Effector CD8-positive, alpha-beta T cell (primary cell): ENCODE results near the gene ZNF672.
A peak's percentile ranks its signal among the peaks of the same experiment; 100 is the strongest.
"Not testable (repeated sequence)": the region's sequence is repeated elsewhere in the genome, so short reads cannot be mapped to it uniquely, and the experiment has no call there.

ENCODE experiments used
- DNase-seq: peaks from one replicate; lab custom pipeline; 2025; lab: John Stamatoyannopoulos, UW

ZNF672 gene

DNA sequence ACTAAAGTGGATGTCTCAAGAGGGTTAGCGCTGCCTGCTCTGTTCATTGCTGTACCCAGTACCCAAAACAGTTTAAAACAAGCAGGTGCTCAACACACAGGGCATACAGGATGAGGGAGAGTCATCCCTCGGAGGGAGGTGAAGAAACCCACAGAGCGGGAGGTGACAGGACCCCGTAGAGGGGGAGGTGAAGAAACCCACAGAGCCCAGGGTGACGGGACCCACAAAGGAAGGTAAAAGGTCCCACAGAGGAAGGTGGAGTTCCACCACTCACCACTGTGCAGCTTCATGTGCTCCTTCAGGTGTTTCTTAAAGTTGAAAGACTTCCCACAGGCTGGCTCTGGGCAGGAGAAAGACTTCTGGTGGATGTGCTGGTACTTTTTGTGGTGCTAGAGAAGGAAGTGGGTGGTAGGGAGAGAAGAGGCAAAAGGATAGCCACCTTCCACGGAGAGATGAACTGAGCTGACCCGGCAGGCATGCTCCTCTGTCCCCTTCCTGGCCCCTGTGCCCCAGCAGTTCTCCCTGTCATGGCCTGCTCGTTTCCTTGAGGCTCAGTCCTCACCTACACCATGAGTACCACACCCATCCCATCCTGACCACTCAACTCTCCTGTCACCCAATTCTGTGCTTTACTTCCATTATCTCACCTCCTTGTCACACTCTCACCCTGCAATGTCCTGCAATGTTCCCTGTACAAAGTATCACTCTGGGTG lies 15.8 kb downstream of the ZNF672 start:
- no peak for DNase-seq

DNA sequence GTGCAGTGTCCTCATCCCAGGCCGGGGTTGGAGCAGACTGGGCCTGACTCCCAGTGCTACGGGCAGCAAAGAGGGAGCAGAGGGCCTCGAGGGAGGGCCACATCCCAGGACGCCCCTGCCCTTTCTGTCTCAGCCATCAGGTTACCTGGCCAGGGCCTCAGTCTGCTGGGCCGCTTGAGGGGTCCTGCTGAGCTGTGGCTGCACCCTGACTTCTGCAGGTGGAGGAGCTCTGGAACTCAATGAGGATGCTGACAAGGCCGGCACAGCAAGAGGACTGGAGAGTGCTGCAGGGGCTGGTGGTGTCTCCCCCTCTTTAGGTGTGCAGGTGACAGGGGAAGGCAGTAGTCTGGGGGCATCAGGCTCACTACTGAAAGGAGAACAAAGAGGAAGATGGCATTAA lies 17.6 kb downstream of the ZNF672 start:
- DNase-seq = no peak

DNA sequence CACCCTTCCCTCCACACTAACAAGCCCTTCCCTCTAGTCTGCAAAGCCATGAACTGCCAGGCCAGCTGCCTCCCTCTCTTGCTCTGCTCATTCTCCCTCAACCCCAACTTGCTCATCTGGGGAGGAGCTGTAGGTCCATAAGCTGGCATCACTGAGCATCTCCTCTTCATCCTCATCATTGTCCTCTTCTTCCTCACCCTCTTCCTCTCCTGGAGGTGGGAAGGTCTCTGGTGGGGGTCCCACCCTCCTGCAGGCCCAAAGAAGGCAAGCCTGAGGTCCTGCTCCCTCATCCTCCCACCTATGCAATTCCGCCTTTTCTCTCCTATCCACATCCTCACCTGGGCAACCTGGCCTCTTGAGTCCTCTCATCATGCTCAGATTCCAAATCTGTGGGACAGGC lies 18.2 kb downstream of the ZNF672 start:
- DNase-seq = no peak

DNA sequence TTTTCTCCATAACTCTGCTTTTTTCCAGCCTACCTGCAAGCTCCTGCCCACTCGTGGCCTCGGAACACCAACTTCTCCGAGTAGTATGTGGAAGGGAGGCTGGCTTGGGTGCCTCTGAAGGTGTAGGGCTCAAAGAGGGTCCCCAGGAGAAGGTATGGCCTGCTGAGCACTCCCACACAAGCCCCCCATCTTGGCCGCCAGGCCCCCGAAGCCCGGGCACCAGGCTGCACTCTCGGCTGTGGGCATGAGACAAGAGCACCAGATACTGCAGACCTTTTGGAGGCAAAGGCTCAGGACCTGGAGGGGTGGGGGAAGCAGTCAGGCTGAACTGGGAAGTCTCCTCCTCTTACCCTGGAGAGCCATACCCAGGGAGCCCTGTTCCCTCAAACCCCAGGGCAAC lies 19.2 kb downstream of the ZNF672 start:
- DNase-seq = no peak

DNA sequence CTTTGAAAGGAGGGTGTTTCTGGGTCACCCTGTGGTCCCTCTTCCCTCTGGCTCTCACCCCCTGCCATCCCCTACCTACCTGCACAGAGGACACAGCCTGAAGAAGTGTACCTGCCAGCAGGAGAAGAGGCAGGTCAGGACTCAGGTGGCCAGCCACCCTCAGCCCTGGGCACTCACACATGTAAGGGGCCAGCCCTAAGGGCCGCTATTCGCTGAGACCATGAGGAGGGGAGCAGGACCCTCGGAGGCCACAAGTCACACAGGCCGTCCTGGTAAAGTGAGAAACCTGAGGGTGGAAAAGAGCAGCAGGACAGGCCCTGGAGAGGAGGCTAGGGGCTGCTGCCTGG lies 19.7 kb downstream of the ZNF672 start:
- no peak for DNase-seq

DNA sequence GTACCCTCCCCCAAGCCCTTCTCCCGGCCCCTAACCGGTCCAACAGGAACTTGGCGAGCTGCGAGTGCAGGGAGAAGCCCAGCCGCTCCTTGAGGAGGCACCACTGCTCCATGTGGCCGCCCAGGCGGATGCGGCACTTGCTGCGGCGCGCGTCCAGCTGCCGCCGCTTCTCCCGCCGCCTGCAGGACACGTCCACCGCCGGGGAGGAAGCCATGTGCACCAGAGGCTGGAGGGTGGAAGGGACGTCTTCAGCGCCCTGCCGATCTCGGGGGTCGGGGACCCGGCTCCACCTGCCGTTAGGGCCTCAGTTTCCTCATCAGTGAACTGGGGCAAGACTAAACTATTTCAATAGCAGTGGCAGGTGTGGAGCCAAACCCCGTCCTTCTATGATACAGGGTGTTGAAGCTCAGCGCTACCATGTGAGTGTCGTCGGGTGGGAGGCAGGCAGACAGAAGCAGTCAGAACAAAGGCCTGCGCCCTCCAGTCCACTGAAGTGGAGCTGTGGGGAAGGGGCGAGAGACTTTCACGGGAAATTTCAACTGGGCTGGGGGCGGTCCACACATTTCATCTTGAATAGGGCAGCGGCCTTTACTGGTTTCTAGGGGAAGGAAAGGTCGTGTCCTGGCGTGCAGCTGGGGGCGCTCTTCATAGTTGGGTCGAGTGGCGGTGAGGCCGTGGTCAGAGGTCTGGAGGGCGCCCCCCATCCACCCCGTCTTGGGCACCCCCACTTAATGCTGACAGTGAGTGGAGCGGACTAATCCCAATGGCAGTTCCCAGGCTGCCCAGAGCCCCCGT lies 20.3 kb downstream of the ZNF672 start:
- DNase-seq = no peak

DNA sequence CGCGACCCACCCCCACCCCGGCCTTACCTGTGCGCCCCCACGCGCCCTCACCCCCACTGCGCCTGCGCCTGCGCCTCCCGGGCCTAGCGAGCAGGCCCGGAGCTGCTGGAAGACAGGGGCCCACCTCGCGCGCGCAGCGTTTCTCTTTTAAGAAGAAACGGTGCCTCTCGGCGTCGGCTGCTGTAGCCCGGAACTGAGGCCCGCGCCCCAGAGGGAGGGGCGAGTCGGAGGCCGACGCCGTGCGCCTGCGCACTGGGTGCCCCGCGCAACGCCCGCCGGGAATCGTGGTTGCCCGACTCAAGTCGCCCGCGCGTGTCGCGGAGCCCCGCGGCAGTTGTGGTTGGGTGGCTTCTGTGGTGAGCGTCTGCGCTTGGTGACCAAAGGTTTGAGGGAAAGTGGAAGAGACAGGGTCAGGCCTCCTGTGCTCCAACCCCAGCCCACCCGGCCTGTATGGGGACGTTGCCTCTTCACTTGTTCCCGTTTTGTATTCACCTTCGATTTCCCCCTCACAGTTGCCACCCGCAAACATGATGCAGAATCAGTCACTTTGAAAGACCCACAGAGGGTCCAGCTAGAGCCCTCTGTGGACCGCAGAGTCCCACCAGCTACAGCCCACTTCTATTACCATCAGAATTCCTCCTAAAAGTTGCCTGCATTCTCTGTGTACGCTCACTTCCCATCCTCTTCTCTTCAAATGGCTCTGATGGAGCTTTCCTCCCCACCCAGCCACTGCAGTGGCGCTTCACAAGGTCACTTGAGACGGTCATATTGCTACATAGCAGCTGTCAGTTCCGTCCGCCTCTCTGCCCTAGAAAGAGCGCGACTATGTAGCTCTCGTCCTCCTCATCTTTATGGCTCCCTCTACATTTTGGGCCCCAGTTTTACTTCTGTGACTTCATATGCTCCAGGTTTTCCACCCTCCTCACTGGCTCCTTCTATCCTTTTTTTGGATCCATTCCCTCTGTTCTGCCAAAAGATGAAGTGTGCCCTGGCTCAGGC lies 21.2 kb downstream of the ZNF672 start, which contains the start of gene ZNF692:
Gene ZNF692 (minus strand): TSS at position 195 of the 999 bp plus-strand sequence. CDS start 776 bp downstream, outside the sequence.
- peak; percentile 93 for DNase-seq

DNA sequence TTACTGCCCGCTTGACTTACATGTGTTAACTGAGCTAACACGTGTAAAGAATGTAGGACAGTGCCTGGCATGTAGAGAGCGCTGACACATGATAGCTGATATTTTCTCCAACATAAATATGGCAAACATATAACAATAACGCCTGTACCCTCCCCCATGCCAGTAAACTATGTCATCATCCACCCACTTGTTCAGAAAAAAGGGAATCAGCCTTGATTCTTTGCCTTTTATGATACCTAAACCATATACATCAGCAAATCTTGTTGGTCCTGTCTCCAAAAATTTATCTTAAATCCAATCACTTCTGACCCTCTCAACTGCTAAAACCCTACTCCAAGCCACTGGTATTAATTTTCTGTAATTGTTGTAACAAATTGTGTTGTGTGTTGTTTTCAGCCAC lies 22.0 kb downstream of the ZNF672 start:
- no peak for DNase-seq

DNA sequence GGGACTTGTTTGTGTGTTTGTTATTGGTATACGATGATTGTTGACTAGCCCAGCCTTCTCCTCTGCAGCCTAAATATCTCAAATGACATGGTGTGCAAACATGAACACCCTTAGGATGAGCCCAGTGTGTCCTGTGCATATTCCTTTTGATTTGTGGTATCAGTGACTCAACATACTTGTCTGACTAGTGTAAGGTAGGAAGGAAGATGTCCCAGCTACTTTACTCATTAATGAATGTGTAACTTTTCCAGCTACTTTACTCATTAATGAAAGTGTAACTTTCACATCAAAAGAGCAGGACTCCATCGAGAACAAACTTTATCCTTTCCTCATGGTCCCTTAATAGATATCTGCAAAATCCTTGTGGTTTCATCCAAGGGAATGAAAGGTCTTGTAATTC lies 23.6 kb downstream of the ZNF672 start:
- DNase-seq = no peak

DNA sequence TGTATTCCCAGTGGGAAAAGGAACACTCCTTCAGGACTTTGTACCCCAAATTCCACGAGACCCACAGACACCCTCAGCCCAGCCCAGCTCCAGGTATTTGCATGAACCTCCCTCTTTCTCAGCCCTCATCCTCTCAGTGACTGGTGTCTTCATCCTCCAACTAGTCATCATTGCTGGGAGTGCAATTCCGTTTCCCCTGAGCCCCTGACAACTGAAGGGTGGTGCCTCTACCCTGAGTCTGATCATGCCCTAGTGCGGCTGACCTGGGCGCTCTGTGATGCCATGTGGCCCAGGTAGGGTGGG lies 24.6 kb downstream of the ZNF672 start:
- DNase-seq = no peak

DNA sequence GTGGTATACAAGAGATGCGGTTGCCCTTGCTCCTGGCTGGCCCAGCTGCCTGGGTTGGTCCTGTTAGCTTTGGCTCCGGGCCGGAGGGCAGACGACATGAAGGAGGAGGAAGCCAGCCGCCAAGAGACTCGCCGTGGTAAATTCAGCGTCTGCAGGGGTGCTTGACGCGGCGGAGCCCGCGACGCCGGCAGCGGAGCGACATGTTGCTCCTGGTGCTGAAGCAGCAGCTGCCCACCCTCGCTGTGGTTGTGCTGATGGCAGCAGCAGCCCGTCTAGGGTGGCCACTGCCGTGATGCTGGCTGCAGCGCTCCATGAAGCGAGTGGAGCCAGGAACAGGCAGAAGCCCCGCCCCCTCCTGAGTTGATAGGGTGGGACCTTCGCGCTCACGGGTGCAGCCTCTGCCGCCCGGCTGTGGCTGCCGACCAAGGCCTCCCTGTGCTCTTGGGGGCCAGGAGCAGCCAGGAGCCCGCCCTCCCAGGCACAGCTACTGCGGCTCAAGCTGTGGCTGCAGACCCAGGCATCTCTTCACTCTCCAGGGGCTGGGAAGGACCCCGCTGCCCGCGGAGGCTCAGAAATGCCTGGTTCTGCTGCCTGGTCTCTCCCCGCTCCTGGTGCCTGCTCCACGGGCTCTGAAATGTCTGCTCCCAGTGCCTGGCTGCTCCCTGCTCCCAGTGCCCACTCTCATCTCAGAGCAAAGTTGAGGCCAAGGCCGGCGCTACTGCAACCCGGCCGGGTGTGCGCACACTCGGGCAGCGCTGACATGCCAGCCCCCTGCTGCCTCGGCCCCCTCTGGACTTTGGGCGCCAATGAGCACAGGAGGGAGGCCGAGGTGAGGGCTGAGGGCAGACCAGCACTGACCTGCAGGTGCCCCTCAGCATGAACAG lies 25.2 kb downstream of the ZNF672 start:
- DNase-seq = peak; percentile 78

DNA sequence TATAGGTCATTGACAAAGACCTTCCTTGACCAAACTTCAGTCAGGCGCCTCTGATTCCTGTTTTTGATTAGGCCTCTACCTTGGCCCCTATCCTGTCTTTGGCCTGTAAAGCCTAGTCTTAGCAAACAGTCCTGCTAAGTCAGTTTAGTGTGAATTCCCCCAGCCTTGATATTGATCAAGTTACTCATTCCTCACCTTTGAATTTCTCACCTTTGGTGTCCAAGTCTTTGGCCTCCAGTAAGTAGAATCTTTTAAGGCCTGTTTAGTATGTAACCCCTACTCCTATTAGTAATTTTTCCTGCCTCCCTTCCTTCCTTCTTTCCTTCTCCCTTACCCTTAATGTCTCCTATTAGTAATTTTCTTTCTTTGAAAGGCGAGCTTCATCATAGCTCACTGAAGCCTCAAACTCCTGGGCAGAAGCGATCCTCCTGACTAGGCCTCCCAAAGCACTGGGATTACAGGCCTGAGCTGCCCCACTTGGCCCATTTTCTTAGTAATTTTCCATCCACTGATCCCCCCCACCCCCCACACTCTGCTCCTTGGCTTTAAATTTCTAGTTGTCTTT lies 33.9 kb downstream of the ZNF672 start:
- no peak for DNase-seq

DNA sequence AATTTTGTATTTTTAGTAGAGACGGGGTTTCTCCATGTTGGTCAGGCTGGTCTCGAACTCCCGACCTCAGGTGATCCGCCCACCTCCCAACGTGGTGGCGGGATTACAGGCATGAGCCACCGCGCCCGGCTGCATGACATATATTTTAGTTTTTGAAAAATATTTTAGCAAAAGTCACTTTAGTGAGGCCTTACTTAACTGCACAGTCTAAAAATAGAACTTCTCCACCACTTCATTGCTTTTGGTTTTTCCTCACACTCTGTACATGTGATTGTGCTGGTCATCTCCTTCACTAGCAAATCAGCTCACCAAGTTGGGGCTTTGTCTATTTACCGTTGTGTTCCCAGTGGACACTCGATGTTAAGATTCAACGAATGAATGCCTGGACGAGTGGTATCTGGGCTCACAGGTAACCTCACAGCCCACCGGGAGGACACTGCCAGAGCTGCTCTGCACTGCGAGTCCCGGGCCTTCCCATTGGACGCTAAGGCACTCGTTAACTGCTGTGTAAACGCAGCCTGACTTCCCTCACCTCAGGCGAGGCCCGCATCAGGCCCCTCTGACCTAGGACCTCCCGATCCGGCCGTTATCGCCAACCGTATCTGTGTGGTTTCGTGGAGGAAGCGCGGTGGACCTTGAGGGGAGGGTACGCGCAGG lies 34.9 kb downstream of the ZNF672 start:
- DNase-seq = peak; percentile 29

DNA sequence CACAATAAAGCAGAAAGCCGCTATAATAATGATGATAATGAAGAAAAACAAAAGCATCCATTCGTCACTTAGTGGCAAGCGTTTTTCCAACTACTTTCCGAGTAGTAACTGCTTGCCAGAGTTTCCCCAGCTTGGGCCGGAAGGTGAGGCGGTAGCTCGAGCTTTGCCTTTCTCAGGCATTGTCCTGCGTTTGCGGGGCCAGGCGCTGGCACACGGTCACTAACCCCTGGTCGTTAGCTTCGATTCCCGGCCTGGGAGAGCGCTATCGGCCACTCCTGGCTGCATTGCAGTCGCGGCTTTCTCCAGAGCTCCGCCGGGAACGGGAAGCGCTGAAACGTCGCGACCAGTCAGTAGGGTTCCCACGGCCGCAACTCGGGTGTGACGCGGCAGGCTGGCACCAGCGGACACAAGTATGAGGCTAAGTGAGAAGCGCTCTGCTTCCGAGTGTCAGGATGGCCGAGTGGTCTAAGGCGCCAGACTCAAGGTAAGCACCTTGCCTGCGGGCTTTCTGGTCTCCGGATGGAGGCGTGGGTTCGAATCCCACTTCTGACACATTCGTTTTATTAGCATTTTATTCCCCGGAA lies 35.5 kb downstream of the ZNF672 start:
- DNase-seq = peak; percentile 81

DNA sequence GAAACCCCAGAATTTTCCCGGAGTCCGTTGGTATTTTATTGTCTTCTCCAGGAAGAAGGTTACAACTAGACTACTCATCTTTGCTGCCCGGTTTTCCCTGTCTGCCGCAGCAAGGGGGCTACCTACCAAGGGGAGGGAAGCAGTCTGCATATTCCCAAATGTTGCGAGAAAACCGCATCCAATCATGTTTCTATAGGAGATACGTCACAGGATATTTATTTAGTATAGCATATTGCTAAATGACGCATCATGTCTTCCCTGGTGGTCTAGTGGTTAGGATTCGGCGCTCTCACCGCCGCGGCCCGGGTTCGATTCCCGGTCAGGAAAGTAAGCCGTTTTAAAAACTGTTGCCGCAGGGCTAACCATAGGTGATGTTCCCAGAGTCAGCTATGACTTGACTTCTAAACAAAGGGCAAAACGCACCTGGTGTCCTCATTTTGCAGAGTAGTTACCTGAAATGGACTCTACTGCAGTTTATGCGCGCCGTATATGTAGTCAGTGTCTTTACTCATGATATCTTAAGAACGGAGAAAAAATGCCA lies 36.0 kb downstream of the ZNF672 start:
- peak; percentile 65 for DNase-seq

DNA sequence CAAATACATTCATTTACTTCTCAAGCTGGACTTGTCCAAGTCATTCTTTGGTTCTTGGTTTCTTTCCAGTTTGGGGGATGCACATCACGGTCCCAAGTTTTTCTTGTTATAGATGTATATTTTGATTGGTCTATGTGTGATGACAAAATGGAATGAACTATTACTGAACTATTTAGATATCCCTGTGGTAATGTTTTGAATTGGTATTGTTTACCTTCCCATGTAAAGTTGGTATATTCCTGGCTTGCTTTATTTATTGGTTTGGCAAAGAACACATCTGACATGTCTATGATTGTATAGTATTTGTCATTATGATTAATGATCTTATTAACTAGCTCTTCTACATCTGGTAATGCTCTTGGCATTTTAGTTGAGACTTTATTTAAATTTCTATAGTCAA lies 43.2 kb downstream of the ZNF672 start:
- no peak for DNase-seq

DNA sequence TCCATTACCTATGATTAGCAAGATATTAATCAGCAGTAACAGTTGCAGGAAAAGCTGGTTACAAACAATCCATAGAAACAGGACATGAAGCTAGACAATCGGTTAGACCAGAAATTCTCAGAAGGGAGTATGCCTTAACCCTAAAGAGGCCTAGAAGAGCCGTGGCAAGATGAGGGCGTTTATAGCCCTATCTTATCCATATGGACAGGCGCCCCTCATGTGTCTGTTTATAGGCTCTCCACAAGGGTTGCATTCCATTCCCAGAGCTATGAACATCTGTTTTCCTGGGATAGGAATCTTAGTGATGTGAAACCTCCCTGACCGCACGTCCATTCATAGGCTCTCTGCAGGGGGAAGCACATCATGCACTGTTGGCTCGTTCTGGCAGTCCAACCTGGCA lies 44.4 kb downstream of the ZNF672 start:
- DNase-seq = not testable (repeated sequence)

DNA sequence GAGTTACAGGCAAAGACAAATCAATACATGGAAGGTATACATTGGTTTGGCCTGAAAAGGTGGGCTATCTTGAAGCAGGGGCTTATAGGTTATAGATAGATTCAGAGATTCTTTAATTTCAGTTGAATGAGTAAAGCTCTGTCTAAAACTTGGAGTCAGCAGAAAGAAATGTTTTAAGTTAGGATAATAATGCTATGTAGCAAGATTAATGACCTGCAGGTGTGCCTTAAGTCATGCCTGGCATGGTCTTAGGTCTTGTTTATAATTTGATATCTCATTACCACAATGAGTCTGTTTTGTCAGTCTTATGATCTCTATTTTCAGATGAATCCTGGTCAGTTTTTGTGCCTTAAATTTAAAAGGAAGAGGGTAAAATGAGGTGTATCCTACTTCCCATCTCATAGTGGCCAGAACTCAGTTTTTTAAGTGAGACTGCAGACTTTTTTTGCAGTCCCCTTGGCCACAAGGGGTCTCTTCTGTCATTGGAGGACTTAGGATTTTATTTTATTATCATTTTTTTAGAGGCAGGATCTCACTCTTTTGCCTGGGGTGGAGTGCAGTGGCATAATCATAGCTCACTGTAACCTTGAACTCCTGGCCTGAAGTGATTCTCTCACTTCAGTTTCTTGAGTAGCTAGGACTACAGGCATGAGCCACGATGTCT lies 46.7 kb downstream of the ZNF672 start:
- DNase-seq = no peak

DNA sequence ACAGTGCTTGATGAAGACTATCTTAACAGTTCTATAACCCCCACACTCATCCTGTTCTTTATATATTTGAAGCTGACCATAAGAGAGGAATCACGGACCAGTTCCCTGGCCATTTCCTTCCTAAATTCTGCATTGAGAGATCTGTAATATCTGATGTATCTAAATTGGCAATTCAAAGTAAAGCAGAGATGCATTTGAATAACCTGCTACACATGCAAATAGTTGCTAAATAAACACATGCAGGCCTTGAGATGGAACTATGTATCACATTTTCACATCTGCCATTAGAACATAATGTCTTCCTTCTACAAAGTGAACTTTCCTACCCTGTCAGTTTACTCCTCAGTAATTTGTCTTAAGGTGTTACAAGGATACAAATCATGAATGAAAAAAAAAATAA lies 47.6 kb downstream of the ZNF672 start:
- no peak for DNase-seq
